ENCODE data around the gene NFATC3.

DNA sequence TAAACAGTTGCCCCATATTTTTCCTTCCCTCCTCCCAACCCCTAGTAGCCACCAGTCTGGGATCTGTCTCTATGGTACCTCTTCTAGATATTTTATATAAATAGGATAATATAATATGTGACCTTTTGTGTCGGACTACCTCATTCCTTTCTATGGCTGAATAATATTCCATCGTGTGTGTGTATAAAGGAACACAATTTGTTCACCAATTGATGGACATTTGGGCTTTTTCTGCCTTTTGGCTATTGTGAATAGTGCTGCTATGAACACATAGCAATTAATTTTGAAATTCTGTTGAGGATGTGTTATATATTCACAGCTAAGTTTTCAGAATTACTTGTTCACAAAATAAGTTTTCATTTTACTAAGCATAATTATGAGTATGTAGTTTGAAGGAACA, 2.5 kb downstream of the NFATC3 start:
- TF ChIP-seq, protein P1, sequence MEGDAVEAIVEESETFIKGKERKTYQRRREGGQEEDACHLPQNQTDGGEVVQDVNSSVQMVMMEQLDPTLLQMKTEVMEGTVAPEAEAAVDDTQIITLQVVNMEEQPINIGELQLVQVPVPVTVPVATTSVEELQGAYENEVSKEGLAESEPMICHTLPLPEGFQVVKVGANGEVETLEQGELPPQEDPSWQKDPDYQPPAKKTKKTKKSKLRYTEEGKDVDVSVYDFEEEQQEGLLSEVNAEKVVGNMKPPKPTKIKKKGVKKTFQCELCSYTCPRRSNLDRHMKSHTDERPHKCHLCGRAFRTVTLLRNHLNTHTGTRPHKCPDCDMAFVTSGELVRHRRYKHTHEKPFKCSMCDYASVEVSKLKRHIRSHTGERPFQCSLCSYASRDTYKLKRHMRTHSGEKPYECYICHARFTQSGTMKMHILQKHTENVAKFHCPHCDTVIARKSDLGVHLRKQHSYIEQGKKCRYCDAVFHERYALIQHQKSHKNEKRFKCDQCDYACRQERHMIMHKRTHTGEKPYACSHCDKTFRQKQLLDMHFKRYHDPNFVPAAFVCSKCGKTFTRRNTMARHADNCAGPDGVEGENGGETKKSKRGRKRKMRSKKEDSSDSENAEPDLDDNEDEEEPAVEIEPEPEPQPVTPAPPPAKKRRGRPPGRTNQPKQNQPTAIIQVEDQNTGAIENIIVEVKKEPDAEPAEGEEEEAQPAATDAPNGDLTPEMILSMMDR (IDR thresholded peaks at IDR 0.05), result no peak
- TF ChIP-seq POLR2A (IDR thresholded peaks at IDR 0.05), result no peak
